ENCODE data around the gene GOT2.

- TF ChIP-seq CTCF (IDR thresholded peaks at IDR 0.05) (no peak), CHD2 (IDR thresholded peaks at IDR 0.05; ENCODE audit: low read length, partially characterized antibody) (no peak), EP300 (IDR thresholded peaks at IDR 0.05; ENCODE audit: borderline replicate concordance in 1 of 2, low read depth in 1 of 2, low read length in 1 of 2) (no peak)
These were observed 1.4 kb downstream of the GOT2 start for GRCh38 chr16:58732545-58733247.
